Measurements from ENCODE around the gene LIM2. TPM values are rescaled to one million over a fixed set of nuclear protein-coding genes. Genes with fewer than 3 reads are reported as not detected.

LIM2 gene
- total and polyA plus RNA-seq, 9 of the 15 experiments (the other 6 are each of a cell fraction or from before 2014, with no cell fraction given) = 0.07 to 0.45 (median 0.18) TPM; not detected in 4

DNA sequence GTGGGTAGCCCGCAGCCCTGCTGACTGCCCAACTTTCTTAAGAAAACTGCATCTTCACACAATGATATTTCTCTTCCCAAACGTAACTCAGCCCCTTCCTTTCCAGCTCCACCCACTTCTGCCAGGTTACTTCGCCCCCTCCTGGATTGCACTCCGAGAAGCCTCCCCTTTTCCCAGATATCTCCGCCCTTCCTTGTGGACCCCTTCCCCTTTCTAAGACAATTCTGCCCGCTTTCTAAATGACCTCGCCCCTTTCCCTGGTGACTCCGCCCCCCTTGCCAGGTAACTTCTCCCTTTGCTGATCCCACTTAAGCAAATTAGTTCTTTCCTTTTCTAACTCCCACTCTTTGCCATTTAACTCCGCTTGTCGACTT lies 48.5 kb downstream of the LIM2 start (continued):
- TF ChIP-seq CBX5 (IDR thresholded peaks at IDR 0.05; ENCODE audit: borderline replicate concordance, low read depth) = no peak
- no peak for TF ChIP-seq RBFOX2 (IDR thresholded peaks at IDR 0.05; ENCODE audit: low read depth, low read length)
- TF ChIP-seq, protein P1, sequence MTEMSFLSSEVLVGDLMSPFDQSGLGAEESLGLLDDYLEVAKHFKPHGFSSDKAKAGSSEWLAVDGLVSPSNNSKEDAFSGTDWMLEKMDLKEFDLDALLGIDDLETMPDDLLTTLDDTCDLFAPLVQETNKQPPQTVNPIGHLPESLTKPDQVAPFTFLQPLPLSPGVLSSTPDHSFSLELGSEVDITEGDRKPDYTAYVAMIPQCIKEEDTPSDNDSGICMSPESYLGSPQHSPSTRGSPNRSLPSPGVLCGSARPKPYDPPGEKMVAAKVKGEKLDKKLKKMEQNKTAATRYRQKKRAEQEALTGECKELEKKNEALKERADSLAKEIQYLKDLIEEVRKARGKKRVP (CRISPR knock-in tag; IDR thresholded peaks at IDR 0.05) = no peak
- TF ChIP-seq ZBTB1 (CRISPR knock-in tag; IDR thresholded peaks at IDR 0.05; ENCODE audit: borderline replicate concordance, low read depth) = no peak
- TF ChIP-seq, protein P2, sequence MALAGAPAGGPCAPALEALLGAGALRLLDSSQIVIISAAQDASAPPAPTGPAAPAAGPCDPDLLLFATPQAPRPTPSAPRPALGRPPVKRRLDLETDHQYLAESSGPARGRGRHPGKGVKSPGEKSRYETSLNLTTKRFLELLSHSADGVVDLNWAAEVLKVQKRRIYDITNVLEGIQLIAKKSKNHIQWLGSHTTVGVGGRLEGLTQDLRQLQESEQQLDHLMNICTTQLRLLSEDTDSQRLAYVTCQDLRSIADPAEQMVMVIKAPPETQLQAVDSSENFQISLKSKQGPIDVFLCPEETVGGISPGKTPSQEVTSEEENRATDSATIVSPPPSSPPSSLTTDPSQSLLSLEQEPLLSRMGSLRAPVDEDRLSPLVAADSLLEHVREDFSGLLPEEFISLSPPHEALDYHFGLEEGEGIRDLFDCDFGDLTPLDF (CRISPR knock-in tag; IDR thresholded peaks at IDR 0.05) = no peak
- TF ChIP-seq SP1 (CRISPR knock-in tag; IDR thresholded peaks at IDR 0.05) = no peak; the same call in 1 of the 2 replicates
- TF ChIP-seq PHB2 (IDR thresholded peaks at IDR 0.05; ENCODE audit: low read depth) = peak; percentile 60; the same call in 1 of the 2 replicates
- no peak for TF ChIP-seq KLF16 (IDR thresholded peaks at IDR 0.05)
- 0 out of 2 replicates have a peak, but pooled peaks have one; percentile 62 for TF ChIP-seq LARP7 (IDR thresholded peaks at IDR 0.05)
- TF ChIP-seq XRCC4 (IDR thresholded peaks at IDR 0.05; ENCODE audit: extremely low read depth, insufficient read depth, insufficient read length) = no peak
- no peak for TF ChIP-seq RNF2 (IDR thresholded peaks at IDR 0.05)
- TF ChIP-seq HNRNPUL1 (IDR thresholded peaks at IDR 0.05; ENCODE audit: low read length) = no peak
- no peak for TF ChIP-seq SIRT6 (IDR thresholded peaks at IDR 0.05; ENCODE audit: low read depth, low read length)
- TF ChIP-seq MXI1 (IDR thresholded peaks at IDR 0.05; ENCODE audit: low read depth, low read length) = no peak
- TF ChIP-seq NFE2 (IDR thresholded peaks at IDR 0.05; ENCODE audit: low read depth) = no peak
- no peak for TF ChIP-seq EHMT2 (IDR thresholded peaks at IDR 0.05)
- TF ChIP-seq, protein P3, sequence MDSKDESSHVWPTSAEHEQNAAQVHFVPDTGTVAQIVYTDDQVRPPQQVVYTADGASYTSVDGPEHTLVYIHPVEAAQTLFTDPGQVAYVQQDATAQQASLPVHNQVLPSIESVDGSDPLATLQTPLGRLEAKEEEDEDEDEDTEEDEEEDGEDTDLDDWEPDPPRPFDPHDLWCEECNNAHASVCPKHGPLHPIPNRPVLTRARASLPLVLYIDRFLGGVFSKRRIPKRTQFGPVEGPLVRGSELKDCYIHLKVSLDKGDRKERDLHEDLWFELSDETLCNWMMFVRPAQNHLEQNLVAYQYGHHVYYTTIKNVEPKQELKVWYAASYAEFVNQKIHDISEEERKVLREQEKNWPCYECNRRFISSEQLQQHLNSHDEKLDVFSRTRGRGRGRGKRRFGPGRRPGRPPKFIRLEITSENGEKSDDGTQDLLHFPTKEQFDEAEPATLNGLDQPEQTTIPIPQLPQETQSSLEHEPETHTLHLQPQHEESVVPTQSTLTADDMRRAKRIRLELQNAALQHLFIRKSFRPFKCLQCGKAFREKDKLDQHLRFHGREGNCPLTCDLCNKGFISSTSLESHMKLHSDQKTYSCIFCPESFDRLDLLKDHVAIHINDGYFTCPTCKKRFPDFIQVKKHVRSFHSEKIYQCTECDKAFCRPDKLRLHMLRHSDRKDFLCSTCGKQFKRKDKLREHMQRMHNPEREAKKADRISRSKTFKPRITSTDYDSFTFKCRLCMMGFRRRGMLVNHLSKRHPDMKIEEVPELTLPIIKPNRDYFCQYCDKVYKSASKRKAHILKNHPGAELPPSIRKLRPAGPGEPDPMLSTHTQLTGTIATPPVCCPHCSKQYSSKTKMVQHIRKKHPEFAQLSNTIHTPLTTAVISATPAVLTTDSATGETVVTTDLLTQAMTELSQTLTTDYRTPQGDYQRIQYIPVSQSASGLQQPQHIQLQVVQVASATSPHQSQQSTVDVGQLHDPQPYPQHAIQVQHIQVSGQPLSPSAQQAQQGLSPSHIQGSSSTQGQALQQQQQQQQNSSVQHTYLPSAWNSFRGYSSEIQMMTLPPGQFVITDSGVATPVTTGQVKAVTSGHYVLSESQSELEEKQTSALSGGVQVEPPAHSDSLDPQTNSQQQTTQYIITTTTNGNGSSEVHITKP (IDR thresholded peaks at IDR 0.05; ENCODE audit: partially characterized antibody) = peak; percentile 91
- TF ChIP-seq SPI1 (IDR thresholded peaks at IDR 0.05; ENCODE audit: borderline replicate concordance, low read depth, low read length) = 0 out of 2 replicates have a peak, but pooled peaks have one; percentile 25
- TF ChIP-seq, protein P4, sequence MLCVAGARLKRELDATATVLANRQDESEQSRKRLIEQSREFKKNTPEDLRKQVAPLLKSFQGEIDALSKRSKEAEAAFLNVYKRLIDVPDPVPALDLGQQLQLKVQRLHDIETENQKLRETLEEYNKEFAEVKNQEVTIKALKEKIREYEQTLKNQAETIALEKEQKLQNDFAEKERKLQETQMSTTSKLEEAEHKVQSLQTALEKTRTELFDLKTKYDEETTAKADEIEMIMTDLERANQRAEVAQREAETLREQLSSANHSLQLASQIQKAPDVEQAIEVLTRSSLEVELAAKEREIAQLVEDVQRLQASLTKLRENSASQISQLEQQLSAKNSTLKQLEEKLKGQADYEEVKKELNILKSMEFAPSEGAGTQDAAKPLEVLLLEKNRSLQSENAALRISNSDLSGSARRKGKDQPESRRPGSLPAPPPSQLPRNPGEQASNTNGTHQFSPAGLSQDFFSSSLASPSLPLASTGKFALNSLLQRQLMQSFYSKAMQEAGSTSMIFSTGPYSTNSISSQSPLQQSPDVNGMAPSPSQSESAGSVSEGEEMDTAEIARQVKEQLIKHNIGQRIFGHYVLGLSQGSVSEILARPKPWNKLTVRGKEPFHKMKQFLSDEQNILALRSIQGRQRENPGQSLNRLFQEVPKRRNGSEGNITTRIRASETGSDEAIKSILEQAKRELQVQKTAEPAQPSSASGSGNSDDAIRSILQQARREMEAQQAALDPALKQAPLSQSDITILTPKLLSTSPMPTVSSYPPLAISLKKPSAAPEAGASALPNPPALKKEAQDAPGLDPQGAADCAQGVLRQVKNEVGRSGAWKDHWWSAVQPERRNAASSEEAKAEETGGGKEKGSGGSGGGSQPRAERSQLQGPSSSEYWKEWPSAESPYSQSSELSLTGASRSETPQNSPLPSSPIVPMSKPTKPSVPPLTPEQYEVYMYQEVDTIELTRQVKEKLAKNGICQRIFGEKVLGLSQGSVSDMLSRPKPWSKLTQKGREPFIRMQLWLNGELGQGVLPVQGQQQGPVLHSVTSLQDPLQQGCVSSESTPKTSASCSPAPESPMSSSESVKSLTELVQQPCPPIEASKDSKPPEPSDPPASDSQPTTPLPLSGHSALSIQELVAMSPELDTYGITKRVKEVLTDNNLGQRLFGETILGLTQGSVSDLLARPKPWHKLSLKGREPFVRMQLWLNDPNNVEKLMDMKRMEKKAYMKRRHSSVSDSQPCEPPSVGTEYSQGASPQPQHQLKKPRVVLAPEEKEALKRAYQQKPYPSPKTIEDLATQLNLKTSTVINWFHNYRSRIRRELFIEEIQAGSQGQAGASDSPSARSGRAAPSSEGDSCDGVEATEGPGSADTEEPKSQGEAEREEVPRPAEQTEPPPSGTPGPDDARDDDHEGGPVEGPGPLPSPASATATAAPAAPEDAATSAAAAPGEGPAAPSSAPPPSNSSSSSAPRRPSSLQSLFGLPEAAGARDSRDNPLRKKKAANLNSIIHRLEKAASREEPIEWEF (CRISPR knock-in tag; IDR thresholded peaks at IDR 0.05) = no peak
